MM.1S (cell line): ENCODE measurements around the gene MXRA5.

Experiments
- DNase-seq: peaks from one replicate; pipeline ENCODE4 v3.0.0-alpha.2; 2015
- H2AFZ ChIP-seq: fragments of 300-600 bp; sonication (generic); 2 replicates; pipeline ENCODE4 v1.6.0; 2016; ENCODE audit warnings: antibody characterized with exemption, low read length
- H3F3A ChIP-seq: fragments of 300-600 bp; sonication (generic); 2 replicates; pipeline ENCODE4 v1.6.1; 2016; ENCODE audit warnings: mild to moderate bottlenecking, antibody characterized with exemption, low read length, moderate library complexity, mixed read lengths; ENCODE audit not compliant: insufficient read depth
- H3K27ac ChIP-seq: fragments of 300-600 bp; sonication (generic); 2 replicates; pipeline ENCODE4 v1.5.1; 2016; ENCODE audit warnings: mild to moderate bottlenecking, low read length
- H3K27me3 ChIP-seq: fragments of 300-600 bp; sonication (generic); replicated peaks from 2 replicates; pipeline ENCODE4 v1.6.0; 2016; ENCODE audit warnings: low read length; ENCODE audit not compliant: insufficient read depth
- H3K36me3 ChIP-seq: fragments of 300-600 bp; sonication (generic); replicated peaks from 2 replicates; pipeline ENCODE4 v1.6.1; 2016; ENCODE audit warnings: mild to moderate bottlenecking, low read length, mixed read lengths; ENCODE audit not compliant: insufficient read depth
- H3K4me1 ChIP-seq: fragments of 300-600 bp; sonication (generic); 2 replicates; pipeline ENCODE4 v1.6.1; 2016; ENCODE audit warnings: low read length, mixed read lengths
- H3K4me2 ChIP-seq: fragments of 300-600 bp; sonication (generic); 2 replicates; pipeline ENCODE4 v1.6.0; 2016; ENCODE audit warnings: low read depth, low read length
- H3K4me3 ChIP-seq: fragments of 300-600 bp; sonication (generic); 2 replicates; pipeline ENCODE4 v1.5.1; 2016; ENCODE audit warnings: low read length, mixed read lengths
- H3K79me2 ChIP-seq: fragments of 300-600 bp; sonication (generic); 2 replicates; pipeline ENCODE4 v1.6.1; 2016; ENCODE audit warnings: mixed run types, low read length, mixed read lengths
- H3K9ac ChIP-seq: fragments of 300-600 bp; sonication (generic); 2 replicates; pipeline ENCODE4 v1.6.1; 2016; ENCODE audit warnings: low read length, mixed read lengths
- H3K9me2 ChIP-seq: fragments of 300-600 bp; sonication (generic); replicated peaks from 2 replicates; pipeline ENCODE4 v1.6.1; 2016; ENCODE audit warnings: mild to moderate bottlenecking, low read length, mixed read lengths; ENCODE audit not compliant: insufficient read depth
- H3K9me3 ChIP-seq: fragments of 300-600 bp; sonication (generic); replicated peaks from 2 replicates; pipeline ENCODE4 v1.6.1; 2016; ENCODE audit warnings: mild to moderate bottlenecking, low read length, mixed read lengths; ENCODE audit not compliant: insufficient read depth
- H4K20me1 ChIP-seq: fragments of 300-600 bp; sonication (generic); 2 replicates; pipeline ENCODE4 v1.6.1; 2016; ENCODE audit warnings: mild to moderate bottlenecking, low read length, moderate library complexity, mixed read lengths; ENCODE audit not compliant: insufficient read depth
- EZH2 ChIP-seq: fragments of 300-600 bp; sonication (generic); optimal IDR thresholded peaks from 2 replicates; pipeline ENCODE3; 2017; ENCODE audit warnings: low read depth, mild to moderate bottlenecking, antibody characterized with exemption, low read length, mixed read lengths
- EZH2phosphoT487 ChIP-seq: fragments of 300-600 bp; sonication (generic); IDR thresholded peaks from 2 replicates; pipeline ENCODE4 v1.6.1; 2018; ENCODE audit warnings: antibody characterized with exemption, low read length
- TF ChIP-seq, protein P1 (sequence below): fragments of 300-600 bp; sonication (generic); IDR thresholded peaks from 2 replicates; pipeline ENCODE4 v1.5.1; 2016; ENCODE audit warnings: antibody characterized with exemption, low read length, mixed read lengths

MXRA5 gene, protein sequence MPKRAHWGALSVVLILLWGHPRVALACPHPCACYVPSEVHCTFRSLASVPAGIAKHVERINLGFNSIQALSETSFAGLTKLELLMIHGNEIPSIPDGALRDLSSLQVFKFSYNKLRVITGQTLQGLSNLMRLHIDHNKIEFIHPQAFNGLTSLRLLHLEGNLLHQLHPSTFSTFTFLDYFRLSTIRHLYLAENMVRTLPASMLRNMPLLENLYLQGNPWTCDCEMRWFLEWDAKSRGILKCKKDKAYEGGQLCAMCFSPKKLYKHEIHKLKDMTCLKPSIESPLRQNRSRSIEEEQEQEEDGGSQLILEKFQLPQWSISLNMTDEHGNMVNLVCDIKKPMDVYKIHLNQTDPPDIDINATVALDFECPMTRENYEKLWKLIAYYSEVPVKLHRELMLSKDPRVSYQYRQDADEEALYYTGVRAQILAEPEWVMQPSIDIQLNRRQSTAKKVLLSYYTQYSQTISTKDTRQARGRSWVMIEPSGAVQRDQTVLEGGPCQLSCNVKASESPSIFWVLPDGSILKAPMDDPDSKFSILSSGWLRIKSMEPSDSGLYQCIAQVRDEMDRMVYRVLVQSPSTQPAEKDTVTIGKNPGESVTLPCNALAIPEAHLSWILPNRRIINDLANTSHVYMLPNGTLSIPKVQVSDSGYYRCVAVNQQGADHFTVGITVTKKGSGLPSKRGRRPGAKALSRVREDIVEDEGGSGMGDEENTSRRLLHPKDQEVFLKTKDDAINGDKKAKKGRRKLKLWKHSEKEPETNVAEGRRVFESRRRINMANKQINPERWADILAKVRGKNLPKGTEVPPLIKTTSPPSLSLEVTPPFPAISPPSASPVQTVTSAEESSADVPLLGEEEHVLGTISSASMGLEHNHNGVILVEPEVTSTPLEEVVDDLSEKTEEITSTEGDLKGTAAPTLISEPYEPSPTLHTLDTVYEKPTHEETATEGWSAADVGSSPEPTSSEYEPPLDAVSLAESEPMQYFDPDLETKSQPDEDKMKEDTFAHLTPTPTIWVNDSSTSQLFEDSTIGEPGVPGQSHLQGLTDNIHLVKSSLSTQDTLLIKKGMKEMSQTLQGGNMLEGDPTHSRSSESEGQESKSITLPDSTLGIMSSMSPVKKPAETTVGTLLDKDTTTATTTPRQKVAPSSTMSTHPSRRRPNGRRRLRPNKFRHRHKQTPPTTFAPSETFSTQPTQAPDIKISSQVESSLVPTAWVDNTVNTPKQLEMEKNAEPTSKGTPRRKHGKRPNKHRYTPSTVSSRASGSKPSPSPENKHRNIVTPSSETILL (N-terminal part only)

GRCh38 chrX:3346501-3347259, at the start of gene MXRA5:
Gene MXRA5 (minus strand): TSS chrX:3346652. CDS start chrX:3343833, 2,819 bp downstream.
- TF ChIP-seq EZH2phosphoT487 (no peak), EZH2 (no peak)
- TF ChIP-seq, protein P1, sequence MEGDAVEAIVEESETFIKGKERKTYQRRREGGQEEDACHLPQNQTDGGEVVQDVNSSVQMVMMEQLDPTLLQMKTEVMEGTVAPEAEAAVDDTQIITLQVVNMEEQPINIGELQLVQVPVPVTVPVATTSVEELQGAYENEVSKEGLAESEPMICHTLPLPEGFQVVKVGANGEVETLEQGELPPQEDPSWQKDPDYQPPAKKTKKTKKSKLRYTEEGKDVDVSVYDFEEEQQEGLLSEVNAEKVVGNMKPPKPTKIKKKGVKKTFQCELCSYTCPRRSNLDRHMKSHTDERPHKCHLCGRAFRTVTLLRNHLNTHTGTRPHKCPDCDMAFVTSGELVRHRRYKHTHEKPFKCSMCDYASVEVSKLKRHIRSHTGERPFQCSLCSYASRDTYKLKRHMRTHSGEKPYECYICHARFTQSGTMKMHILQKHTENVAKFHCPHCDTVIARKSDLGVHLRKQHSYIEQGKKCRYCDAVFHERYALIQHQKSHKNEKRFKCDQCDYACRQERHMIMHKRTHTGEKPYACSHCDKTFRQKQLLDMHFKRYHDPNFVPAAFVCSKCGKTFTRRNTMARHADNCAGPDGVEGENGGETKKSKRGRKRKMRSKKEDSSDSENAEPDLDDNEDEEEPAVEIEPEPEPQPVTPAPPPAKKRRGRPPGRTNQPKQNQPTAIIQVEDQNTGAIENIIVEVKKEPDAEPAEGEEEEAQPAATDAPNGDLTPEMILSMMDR, result no peak
- Histone ChIP-seq H3K27ac (no peak within 1 kb of the TSS), H3K79me2 (no peaks in the 10 kb centered on the region), H3K9ac (no peak within 1 kb of the TSS), H2AFZ (no peak within 1 kb of the TSS), H3K4me2 (no peak within 1 kb of the TSS), H3K9me2 (no peaks in the 10 kb centered on the region), H3K4me1 (no peaks in the 10 kb centered on the region), H3K4me3 (no peak within 1 kb of the TSS), H3K36me3 (no peaks in the 10 kb centered on the region), H3K9me3 (no peaks in the 10 kb centered on the region), H3F3A (no peaks in the 10 kb centered on the region), H3K27me3 (no peaks in the 10 kb centered on the region), H4K20me1 (no peaks in the 10 kb centered on the region)
- DNase-seq, result no peak

GRCh38 chrX:3393581-3394111, 47.2 kb upstream of the MXRA5 start:
- no peaks in the 10 kb centered on the region for H3F3A ChIP-seq
- H4K20me1 ChIP-seq, result no peaks in the 10 kb centered on the region
- H2AFZ ChIP-seq, result no peak overlapping the region
- TF ChIP-seq EZH2 (no peak), EZH2phosphoT487 (no peak)
- TF ChIP-seq, protein P1, result no peak
- no peaks in the 10 kb centered on the region for H3K9me3 ChIP-seq
- no peaks in the 10 kb centered on the region for H3K79me2 ChIP-seq
- DNase-seq, result no peak
- no peaks in the 10 kb centered on the region for H3K36me3 ChIP-seq
- H3K9ac ChIP-seq, result no peak overlapping the region
- no peak overlapping the region for H3K4me3 ChIP-seq
- H3K27me3 ChIP-seq, result no peaks in the 10 kb centered on the region
- H3K4me1 ChIP-seq, result no peaks in the 10 kb centered on the region
- H3K27ac ChIP-seq, result no peak overlapping the region
- H3K4me2 ChIP-seq, result no peak overlapping the region
- H3K9me2 ChIP-seq, result no peaks in the 10 kb centered on the region

DNA sequence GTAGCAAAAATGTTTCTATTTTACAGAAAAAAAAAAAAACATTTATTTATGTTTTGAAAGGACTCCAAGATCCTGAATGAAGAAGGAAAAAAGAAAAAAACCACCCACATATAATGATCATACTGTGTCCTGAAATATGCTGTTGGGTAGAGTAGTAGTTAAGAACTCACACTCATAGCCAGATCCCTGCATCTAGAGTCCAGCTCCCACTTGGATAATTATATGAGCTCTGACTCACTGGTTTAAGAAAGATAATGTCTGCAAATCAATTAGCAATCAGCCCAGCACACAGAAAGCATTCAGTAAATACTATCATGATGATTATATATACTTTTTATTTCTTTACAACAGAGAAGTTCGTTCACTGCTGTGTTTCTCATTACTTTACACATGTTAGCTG, 46.7 kb upstream of the MXRA5 start:
- DNase-seq, result no peak
- no peak for TF ChIP-seq EZH2
- TF ChIP-seq, protein P1, result no peak
- TF ChIP-seq EZH2phosphoT487, result no peak
- Histone ChIP-seq H3K27me3 (no peaks in the 10 kb centered on the region), H3K4me1 (no peaks in the 10 kb centered on the region), H3K79me2 (no peaks in the 10 kb centered on the region), H3K27ac (no peak overlapping the region), H3K9me2 (no peaks in the 10 kb centered on the region), H2AFZ (no peak overlapping the region), H3K4me2 (no peak overlapping the region), H3K9me3 (no peaks in the 10 kb centered on the region), H3K36me3 (no peaks in the 10 kb centered on the region), H4K20me1 (no peaks in the 10 kb centered on the region), H3K4me3 (no peak overlapping the region), H3K9ac (no peak overlapping the region), H3F3A (no peaks in the 10 kb centered on the region)
